Naive thymus-derived CD4-positive, alpha-beta T cell (primary cell): ENCODE measurements around the gene IGFALS. TPM values are rescaled to one million over a fixed set of nuclear protein-coding genes. Genes with fewer than 3 reads are reported as not detected.

Experiments used
- ATAC-seq: fragments of 150-1000 bp; cut with Tn5 transposase; 2 replicates; pipeline ENCODE4 v1.10.0; 2021; ENCODE audit warnings: mild to moderate bottlenecking, moderate library complexity
- CTCF ChIA-PET: fragments of 350-600 bp; sonication (Branson Sonifier 250); formaldehyde crosslinking; loops from one replicate; lab custom pipeline; 2021; ENCODE audit warnings: antibody characterized with exemption; lab: Charles Lee
- POLR2A ChIA-PET: fragments of 350-600 bp; sonication (Branson Sonifier 250); formaldehyde crosslinking; loops from one replicate; lab custom pipeline; 2021; ENCODE audit warnings: antibody characterized with exemption, inconsistent platforms; lab: Charles Lee
- DNase-seq, 9 donors: peaks; one replicate each; pipeline versions ENCODE4 v3.0.0 to v3.0.0-alpha.2; 2020 to 2022; ENCODE audit warnings: mixed read lengths in 1 of 9
- H3K27ac ChIP-seq: one replicate; pipeline ENCODE4 v1.7.0; 2013; ENCODE audit warnings: mild to moderate bottlenecking, low read depth, low read length, moderate library complexity
- H3K27me3 ChIP-seq, 2 donors: one replicate each; pipeline ENCODE4 v1.7.0; 2013; ENCODE audit warnings: low read length in 2 of 2, mild to moderate bottlenecking in 2 of 2, moderate library complexity in 2 of 2; ENCODE audit not compliant: control insufficient read depth in 2 of 2, insufficient read depth in 2 of 2
- H3K36me3 ChIP-seq, 3 experiments: 1 replicate in 2 of 3; 2 replicates in 1 of 3; pipeline ENCODE4 v1.7.0; 2013; ENCODE audit warnings: low read length in 3 of 3, mild to moderate bottlenecking in 3 of 3, moderate library complexity in 1 of 3; ENCODE audit not compliant: insufficient read depth in 3 of 3, control insufficient read depth in 2 of 3
- H3K4me1 ChIP-seq, 2 donors: one replicate each; pipeline ENCODE4 v1.7.0; 2013; ENCODE audit warnings: low read length in 2 of 2, mild to moderate bottlenecking in 2 of 2, moderate library complexity in 1 of 2; ENCODE audit not compliant: control insufficient read depth in 2 of 2, insufficient read depth in 2 of 2
- H3K4me3 ChIP-seq: 2 replicates; pipeline ENCODE4 v1.7.0; 2013; ENCODE audit warnings: mild to moderate bottlenecking, low read length
- H3K9me3 ChIP-seq, 3 experiments: 1 replicate in 2 of 3; 2 replicates in 1 of 3; pipeline ENCODE4 v1.7.0; 2013; ENCODE audit warnings: low read length in 3 of 3; ENCODE audit not compliant: control insufficient read depth in 2 of 3
- H3K27ac Mint-ChIP-seq, 9 donors: one replicate each; pipeline ENCODE4 v1.8.0; 2020 to 2022; ENCODE audit warnings: mixed read lengths in 9 of 9, mild to moderate bottlenecking in 8 of 9, moderate library complexity in 5 of 9, inconsistent platforms in 2 of 9
- H3K27me3 Mint-ChIP-seq, 5 donors: one replicate each; pipeline ENCODE4 v1.8.0; 2021 to 2022; ENCODE audit warnings: mixed read lengths in 5 of 5, mild to moderate bottlenecking in 1 of 5
- H3K36me3 Mint-ChIP-seq, 5 donors: one replicate each; pipeline ENCODE4 v1.8.0; 2020 to 2022; ENCODE audit warnings: mixed read lengths in 5 of 5, mild to moderate bottlenecking in 3 of 5, inconsistent platforms in 1 of 5
- H3K4me1 Mint-ChIP-seq, 7 donors: one replicate each; pipeline ENCODE4 v1.8.0; 2020 to 2022; ENCODE audit warnings: mixed read lengths in 7 of 7, mild to moderate bottlenecking in 3 of 7, inconsistent platforms in 1 of 7
- H3K4me3 Mint-ChIP-seq, 10 donors: one replicate each; pipeline ENCODE4 v1.8.0; 2020 to 2022; ENCODE audit warnings: mild to moderate bottlenecking in 10 of 10, mixed read lengths in 10 of 10, moderate library complexity in 6 of 10, inconsistent platforms in 2 of 10
- H3K9me3 Mint-ChIP-seq, 11 donors: one replicate each; pipeline ENCODE4 v1.8.0; 2020 to 2022; ENCODE audit warnings: mixed read lengths in 11 of 11, mild to moderate bottlenecking in 4 of 11, inconsistent platforms in 1 of 11, moderate library complexity in 1 of 11
- intact Hi-C, 2 donors: fragments of 100-400 bp; cut with micrococcal nuclease; formaldehyde crosslinking; loops; one replicate each; pipeline ENCODE4 v1.15.1; 2023
- polyA plus RNA-seq, 2 donors: library from polyadenylated mRNA; unstranded; fragments of 300-500 nt; fragmentation: Illumina TruSeq; gene quantifications; one replicate each; pipeline ENCODE4 v1.2.3, GENCODE V29; 2021
- total RNA-seq, 6 experiments: library from RNA in 5 of 6; stranded (reverse) in 5 of 6; gene quantifications; 1 replicate in 5 of 6; 2 replicates in 1 of 6; pipeline ENCODE4 v1.2.3 and lab custom pipeline; 2021 to 2026

The IGFALS gene
- total and polyA plus RNA-seq, 7 experiments from 2014 or later = 0.19 to 1.5 (median 0.74) TPM; not detected in 1

- peak overlapping the region in 1 of 9 donors; percentile 62 for H3K27ac Mint-ChIP-seq
- ATAC-seq (no peak), DNase-seq (no peak)
- H3K36me3 Mint-ChIP-seq = peaks cover 0 to 8% (median 0%) of the 10 kb centered on the region in 5 donors
- peaks cover 0 to 2% (median 0%) of the 10 kb centered on the region in 5 donors for H3K27me3 Mint-ChIP-seq
- Histone ChIP-seq H3K27ac (no peak overlapping the region), H3K4me1 (peaks cover 13 to 25% of the 10 kb centered on the region in 2 donors), H3K36me3 (peaks cover 0 to 59% (median 0%) of the 10 kb centered on the region in 3 experiments), H3K4me3 (no peak overlapping the region), H3K27me3 (no peaks in the 10 kb centered on the region), H3K9me3 (no peaks in the 10 kb centered on the region)
- peaks cover 8 to 24% (median 10%) of the 10 kb centered on the region in 7 donors for H3K4me1 Mint-ChIP-seq
- ChIA-PET CTCF (interaction anchor here (1.4 kb wide), 1 partner anchor 7 kb away, joined by 8 read pairs; the partner anchor contains the start of genes NUBP2 and SPSB3), POLR2A (interaction anchor here (1.1 to 7.9 kb wide), 5 partner anchors 6 to 69 kb away, joined by 3 to 93 read pairs (median 5); partner anchors contain the start of genes FAHD1, HAGH, MAPK8IP3 and NUBP2)
- intact Hi-C loops = loop anchor here in 1 of 2 donors (10.0 kb wide), 1 partner anchor 430 kb away; no protein-coding TSS in a partner anchor
- H3K9me3 Mint-ChIP-seq = peaks cover 0 to 3% (median 0%) of the 10 kb centered on the region in 11 donors
- peak overlapping the region in 8 of 10 donors; percentile 20 to 91 (median 42) for H3K4me3 Mint-ChIP-seq
These were observed 18.3 kb downstream of the IGFALS start for GRCh38 chr16:1775006-1775845.

- Histone ChIP-seq H3K27ac (peak overlapping the region; percentile 85), H3K9me3 (no peaks in the 10 kb centered on the region), H3K36me3 (peaks cover 0 to 51% (median 0%) of the 10 kb centered on the region in 3 experiments), H3K27me3 (no peaks in the 10 kb centered on the region), H3K4me3 (no peak overlapping the region), H3K4me1 (peaks cover 13 to 26% of the 10 kb centered on the region in 2 donors)
- ChIA-PET CTCF (interaction anchor here (0.6 to 1.4 kb wide), 2 partner anchors 8 to 84 kb away, joined by 3 to 8 read pairs; partner anchors contain the start of genes NUBP2 and SPSB3), POLR2A (interaction anchor here (1.1 to 7.9 kb wide), 5 partner anchors 7 to 69 kb away, joined by 3 to 93 read pairs (median 5); partner anchors contain the start of genes FAHD1, HAGH, MAPK8IP3 and NUBP2)
- peaks cover 0 to 9% (median 0%) of the 10 kb centered on the region in 5 donors for H3K36me3 Mint-ChIP-seq
- intact Hi-C loops = loop anchor here in 1 of 2 donors (5.0 to 10.0 kb wide), 3 partner anchors 242 to 493 kb away; partner anchors contain the start of genes RNPS1 and TMEM204
- DNase-seq (no peak), ATAC-seq (no peak)
- peaks cover 0 to 3% (median 0%) of the 10 kb centered on the region in 11 donors for H3K9me3 Mint-ChIP-seq
- H3K4me1 Mint-ChIP-seq = peaks cover 8 to 23% (median 13%) of the 10 kb centered on the region in 7 donors
- peaks cover 0 to 2% (median 0%) of the 10 kb centered on the region in 5 donors for H3K27me3 Mint-ChIP-seq
- H3K27ac Mint-ChIP-seq = peak overlapping the region in 1 of 9 donors; percentile 59
- peak overlapping the region in 5 of 10 donors; percentile 6 to 91 (median 58) for H3K4me3 Mint-ChIP-seq
These were observed 19.1 kb downstream of the IGFALS start for GRCh38 chr16:1774448-1774780.

GRCh38 chr16:1773703-1774447 is 19.6 kb downstream of the IGFALS start:
- CTCF ChIA-PET = interaction anchor here (0.6 to 1.4 kb wide), 2 partner anchors 9 to 84 kb away, joined by 3 to 8 read pairs; partner anchors contain the start of genes NUBP2 and SPSB3
- peaks cover 0 to 3% (median 0%) of the 10 kb centered on the region in 11 donors for H3K9me3 Mint-ChIP-seq
- POLR2A ChIA-PET = interaction anchor here (1.1 to 7.9 kb wide), 5 partner anchors 8 to 68 kb away, joined by 3 to 93 read pairs (median 5); partner anchors contain the start of genes FAHD1, HAGH, MAPK8IP3 and NUBP2
- H3K27ac ChIP-seq = peak overlapping the region; percentile 85
- peak in 1 of 9 donors; percentile 38 for DNase-seq
- peak overlapping the region; percentile 70 for H3K4me3 ChIP-seq
- H3K27me3 Mint-ChIP-seq = peaks cover 0 to 2% (median 0%) of the 10 kb centered on the region in 5 donors
- peaks cover 8 to 23% (median 11%) of the 10 kb centered on the region in 7 donors for H3K4me1 Mint-ChIP-seq
- H3K9me3 ChIP-seq = no peaks in the 10 kb centered on the region
- no peaks in the 10 kb centered on the region for H3K27me3 ChIP-seq
- H3K4me1 ChIP-seq = peaks cover 13 to 26% of the 10 kb centered on the region in 2 donors
- H3K27ac Mint-ChIP-seq = peak overlapping the region in 6 of 9 donors; percentile 43 to 92 (median 61)
- intact Hi-C loops = loop anchor here (1.0 to 10.0 kb wide), 10 partner anchors 8 to 493 kb away; partner anchors contain the start of genes CRAMP1 (in 2 of the 2), HAGH (in 2 of the 2), IFT140 (in 2 of the 2) and MAPK8IP3 (in 2 of the 2)
- peaks cover 0 to 9% (median 0%) of the 10 kb centered on the region in 5 donors for H3K36me3 Mint-ChIP-seq
- ATAC-seq = peak; percentile 4
- peak overlapping the region; percentile 74 to 99 (median 96) for H3K4me3 Mint-ChIP-seq
- peaks cover 0 to 47% (median 0%) of the 10 kb centered on the region in 3 experiments for H3K36me3 ChIP-seq

GRCh38 chr16:1772908-1773702 is 20.4 kb downstream of the IGFALS start, which contains the start of gene MRPS34:
Gene MRPS34 (minus strand): TSS chr16:1773134. CDS start chr16:1773119, 15 bp downstream.
- intact Hi-C loops = loop anchor here (1.0 to 10.0 kb wide), 10 partner anchors 9 to 494 kb away; partner anchors contain the start of genes CRAMP1 (in 2 of the 2), HAGH (in 2 of the 2), IFT140 (in 2 of the 2) and MAPK8IP3 (in 2 of the 2)
- H3K4me1 Mint-ChIP-seq = peaks cover 8 to 23% (median 11%) of the 10 kb centered on the region in 7 donors
- H3K4me3 Mint-ChIP-seq = peak within 1 kb of the TSS; percentile 91 to 99 (median 98)
- peak; percentile 61 to 88 (median 73) for DNase-seq
- POLR2A ChIA-PET = interaction anchor here (1.0 to 7.9 kb wide), 11 partner anchors 9 to 251 kb away, joined by 3 to 93 read pairs (median 5); partner anchors contain the start of genes FAHD1, HAGH, JPT2 and MAPK8IP3
- Histone ChIP-seq H3K4me1 (peaks cover 13 to 26% of the 10 kb centered on the region in 2 donors), H3K9me3 (no peaks in the 10 kb centered on the region), H3K27me3 (no peaks in the 10 kb centered on the region), H3K4me3 (peak within 1 kb of the TSS; percentile 70), H3K27ac (peak within 1 kb of the TSS; percentile 85), H3K36me3 (peaks cover 0 to 46% (median 0%) of the 10 kb centered on the region in 3 experiments)
- H3K36me3 Mint-ChIP-seq = peaks cover 0 to 9% (median 0%) of the 10 kb centered on the region in 5 donors
- ATAC-seq = peak; percentile 76
- peaks cover 0 to 2% (median 0%) of the 10 kb centered on the region in 5 donors for H3K27me3 Mint-ChIP-seq
- CTCF ChIA-PET = interaction anchor here (0.7 to 3.3 kb wide), 3 partner anchors 8 to 10 kb away, joined by 4 to 13 read pairs (median 8); partner anchors contain the start of genes NUBP2 and SPSB3
- H3K27ac Mint-ChIP-seq = peak within 1 kb of the TSS; percentile 86 to 98 (median 95)
- H3K9me3 Mint-ChIP-seq = peaks cover 0 to 3% (median 0%) of the 10 kb centered on the region in 11 donors
